HG02763 (cell line): Measurements from ENCODE around the gene IPCEF1.
"Not testable (repeated sequence)": the region's sequence is repeated elsewhere in the genome, so short reads cannot be mapped to it uniquely, and the experiment has no call there.

Experiments
- ATAC-seq: cut with Tn5 transposase; IDR thresholded peaks from one replicate; pipeline ENCODE4 v1.9.1; 2021; ENCODE audit warnings: mild to moderate bottlenecking, moderate library complexity; ENCODE audit not compliant: unreplicated experiment

IPCEF1 gene

GRCh38 chr6:154341336-154341735, 15.3 kb downstream of the IPCEF1 start:
- no peak for ATAC-seq

GRCh38 chr6:154337406-154338005, 19.1 kb downstream of the IPCEF1 start:
- ATAC-seq, result no peak

GRCh38 chr6:154334147-154334546, 22.5 kb downstream of the IPCEF1 start:
- ATAC-seq, result not testable (repeated sequence)

- no peak for ATAC-seq
These were observed 24.9 kb downstream of the IPCEF1 start for GRCh38 chr6:154331750-154332149.

- no peak for ATAC-seq
These were observed 27.0 kb downstream of the IPCEF1 start for GRCh38 chr6:154329350-154330170.

- ATAC-seq, result not testable (repeated sequence)
These were observed 29.3 kb downstream of the IPCEF1 start for GRCh38 chr6:154327313-154327712.

GRCh38 chr6:154325142-154325541, 31.5 kb downstream of the IPCEF1 start:
- ATAC-seq, result no peak

- no peak for ATAC-seq
These were observed 36.4 kb downstream of the IPCEF1 start for GRCh38 chr6:154320181-154320580.

GRCh38 chr6:154319231-154319858, 37.3 kb downstream of the IPCEF1 start:
- ATAC-seq, result no peak

- ATAC-seq, result no peak
These were observed 37.9 kb downstream of the IPCEF1 start for GRCh38 chr6:154318721-154319120.

GRCh38 chr6:154316131-154316530, 40.5 kb downstream of the IPCEF1 start:
- no peak for ATAC-seq

- no peak for ATAC-seq
These were observed 42.5 kb downstream of the IPCEF1 start for GRCh38 chr6:154314084-154314483.

GRCh38 chr6:154308986-154309385, 47.6 kb downstream of the IPCEF1 start:
- ATAC-seq, result no peak

GRCh38 chr6:154307696-154308425, 48.7 kb downstream of the IPCEF1 start:
- ATAC-seq, result no peak

- not testable (repeated sequence) for ATAC-seq
These were observed 49.5 kb downstream of the IPCEF1 start for GRCh38 chr6:154307147-154307546.

- peak; percentile 51 for ATAC-seq
These were observed 49.9 kb downstream of the IPCEF1 start for GRCh38 chr6:154306696-154307095.

GRCh38 chr6:154304191-154304590, 52.4 kb downstream of the IPCEF1 start:
- ATAC-seq, result no peak

- not testable (repeated sequence) for ATAC-seq
These were observed 53.0 kb downstream of the IPCEF1 start for GRCh38 chr6:154303642-154304041.

GRCh38 chr6:154301839-154302752, 54.5 kb downstream of the IPCEF1 start:
- peak; percentile 93 for ATAC-seq

- no peak for ATAC-seq
These were observed 55.4 kb downstream of the IPCEF1 start for GRCh38 chr6:154301086-154301625.
